Measurements from ENCODE around the gene STX10.

DNA sequence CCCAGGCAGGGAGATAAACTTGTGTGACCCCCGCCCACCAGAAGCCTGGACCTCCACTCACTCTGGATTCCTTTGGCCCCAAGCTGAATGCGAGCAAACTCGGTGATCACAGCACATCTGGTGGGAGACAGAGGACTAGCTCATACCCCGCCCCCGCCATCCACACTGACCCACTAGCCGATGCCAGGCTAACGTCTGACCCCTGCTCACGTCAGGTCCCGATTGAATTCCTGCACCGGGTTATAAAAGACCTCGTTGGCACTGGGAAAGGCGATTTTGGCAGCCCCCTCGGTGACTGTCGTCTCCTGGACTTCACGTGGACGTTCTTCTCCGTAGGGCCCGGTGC, 34.3 kb downstream of the STX10 start:
- TF ChIP-seq, protein P1, sequence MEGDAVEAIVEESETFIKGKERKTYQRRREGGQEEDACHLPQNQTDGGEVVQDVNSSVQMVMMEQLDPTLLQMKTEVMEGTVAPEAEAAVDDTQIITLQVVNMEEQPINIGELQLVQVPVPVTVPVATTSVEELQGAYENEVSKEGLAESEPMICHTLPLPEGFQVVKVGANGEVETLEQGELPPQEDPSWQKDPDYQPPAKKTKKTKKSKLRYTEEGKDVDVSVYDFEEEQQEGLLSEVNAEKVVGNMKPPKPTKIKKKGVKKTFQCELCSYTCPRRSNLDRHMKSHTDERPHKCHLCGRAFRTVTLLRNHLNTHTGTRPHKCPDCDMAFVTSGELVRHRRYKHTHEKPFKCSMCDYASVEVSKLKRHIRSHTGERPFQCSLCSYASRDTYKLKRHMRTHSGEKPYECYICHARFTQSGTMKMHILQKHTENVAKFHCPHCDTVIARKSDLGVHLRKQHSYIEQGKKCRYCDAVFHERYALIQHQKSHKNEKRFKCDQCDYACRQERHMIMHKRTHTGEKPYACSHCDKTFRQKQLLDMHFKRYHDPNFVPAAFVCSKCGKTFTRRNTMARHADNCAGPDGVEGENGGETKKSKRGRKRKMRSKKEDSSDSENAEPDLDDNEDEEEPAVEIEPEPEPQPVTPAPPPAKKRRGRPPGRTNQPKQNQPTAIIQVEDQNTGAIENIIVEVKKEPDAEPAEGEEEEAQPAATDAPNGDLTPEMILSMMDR (IDR thresholded peaks at IDR 0.05), result no peak
- TF ChIP-seq POLR2A (IDR thresholded peaks at IDR 0.05) (no peak), EP300 (IDR thresholded peaks at IDR 0.05) (no peak)
